ENCODE data around the gene CD96.
"Not testable (repeated sequence)": the region's sequence is repeated elsewhere in the genome, so short reads cannot be mapped to it uniquely, and the experiment has no call there.

Gene CD96

GRCh38 chr3:111630638-111631037, 88.6 kb downstream of the CD96 start:
- not testable (repeated sequence) for DNase-seq

DNA sequence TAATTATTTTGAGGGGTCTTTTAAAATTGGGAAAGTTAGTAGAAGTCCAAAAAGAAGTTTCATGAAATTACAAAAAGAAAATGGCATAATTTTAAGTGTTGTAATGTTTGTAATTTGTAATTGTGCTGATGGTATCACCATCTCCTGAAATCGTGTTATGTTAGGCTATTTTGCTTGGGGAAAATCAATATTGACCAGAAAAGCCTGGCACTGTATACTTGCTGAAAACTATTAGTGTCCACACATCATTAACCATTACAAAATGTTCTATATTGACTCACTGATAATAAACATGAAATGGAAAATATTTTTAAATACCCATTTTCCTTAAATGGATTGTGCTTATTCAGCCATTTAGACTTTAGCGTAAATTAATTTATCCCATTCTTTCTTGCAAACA, 93.4 kb downstream of the CD96 start:
- no peak for DNase-seq

DNA sequence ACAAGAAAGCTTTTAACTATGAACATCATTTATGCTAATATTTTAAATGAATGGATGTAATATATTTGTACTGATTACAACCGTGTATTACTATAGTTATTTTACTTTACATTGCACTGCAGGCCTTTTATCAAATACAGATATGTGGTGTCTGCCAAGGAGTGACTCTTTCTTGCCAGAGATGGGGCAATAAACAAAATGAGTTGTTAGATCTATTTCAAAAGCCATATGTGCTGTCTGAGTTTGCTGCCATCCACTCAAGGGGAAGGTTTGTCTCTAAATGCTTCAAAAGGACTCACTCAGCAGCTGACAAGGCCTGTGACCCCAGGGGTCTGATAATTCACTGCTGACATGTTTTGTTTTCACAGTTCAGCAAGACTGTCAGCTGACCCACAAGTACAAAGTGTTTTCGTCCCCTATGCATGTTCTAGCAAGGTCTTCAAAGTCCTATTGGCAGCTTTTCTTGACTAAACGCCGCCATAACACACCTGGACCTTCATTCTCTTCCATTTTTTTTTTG, 94.4 kb downstream of the CD96 start:
- DNase-seq, result no peak

GRCh38 chr3:111639316-111639715, 97.3 kb downstream of the CD96 start:
- DNase-seq, result no peak

GRCh38 chr3:111648991-111649579, 107.1 kb downstream of the CD96 start:
- no peak for DNase-seq

DNA sequence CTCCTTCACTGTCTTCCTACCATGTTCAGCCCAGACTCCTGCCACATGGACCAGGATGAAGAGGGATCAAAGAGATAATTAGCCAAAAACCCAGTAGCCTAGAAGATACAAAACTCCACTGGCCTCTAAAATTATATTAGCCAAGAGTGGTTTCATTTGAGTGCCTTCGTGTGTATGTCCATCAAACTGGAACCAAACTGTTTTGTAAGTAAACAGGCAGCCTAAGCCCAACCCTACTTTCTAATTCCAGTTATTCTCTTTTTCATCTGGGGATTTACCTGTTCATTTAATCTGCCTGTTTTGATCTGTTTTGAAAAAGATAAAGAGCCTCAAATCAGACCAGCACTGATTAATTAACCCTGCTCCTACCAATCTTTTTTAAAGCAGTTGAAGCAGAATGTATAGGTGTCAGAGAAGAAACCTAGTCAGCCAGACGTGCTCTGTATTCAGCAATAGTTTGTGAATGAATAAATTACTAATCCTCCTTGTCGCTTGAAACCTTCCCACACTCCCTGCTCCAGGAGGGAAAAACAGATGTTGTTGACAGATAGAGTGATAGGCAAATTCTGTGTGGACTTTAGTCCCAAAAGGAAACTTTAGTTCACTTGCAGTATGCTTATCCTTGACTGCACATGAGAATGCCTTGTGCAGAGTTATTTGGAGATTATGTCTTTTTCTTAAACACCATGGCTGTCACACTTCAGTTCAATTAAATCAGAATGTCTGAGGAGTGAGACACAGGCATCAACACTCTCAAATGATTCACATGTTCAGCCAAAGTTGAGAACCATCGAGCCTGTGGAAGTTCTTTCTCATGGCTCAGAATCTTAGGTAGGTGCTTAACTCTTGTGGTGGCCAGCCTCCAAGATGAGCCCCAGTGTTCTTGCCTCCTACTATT, 108.6 kb downstream of the CD96 start:
- no peak for DNase-seq

- no peak for DNase-seq
Observed at GRCh38 chr3:111652492-111653180, 110.6 kb downstream of the CD96 start.

DNA sequence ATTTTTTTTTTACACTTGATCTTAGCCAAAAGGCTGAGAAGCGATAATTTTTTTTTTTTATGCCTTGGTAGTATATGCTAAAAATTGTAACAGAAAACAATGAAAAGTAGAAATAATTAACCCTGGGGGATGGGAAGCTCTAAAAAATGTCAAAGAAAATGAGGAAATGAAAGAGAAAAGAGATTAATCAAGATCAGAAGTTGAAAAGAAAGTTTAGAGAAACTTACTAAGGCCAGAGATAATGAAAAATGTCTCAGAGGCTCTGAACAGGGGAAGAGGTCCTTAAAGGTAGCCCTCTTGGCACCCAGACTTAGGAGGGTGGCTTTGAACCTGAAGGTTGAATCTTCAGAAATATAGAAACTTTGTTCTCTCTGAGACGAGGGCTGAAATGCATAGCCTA, 111.8 kb downstream of the CD96 start:
- no peak for DNase-seq

- no peak for DNase-seq
Observed at GRCh38 chr3:111662012-111662411, 120.0 kb downstream of the CD96 start.

DNA sequence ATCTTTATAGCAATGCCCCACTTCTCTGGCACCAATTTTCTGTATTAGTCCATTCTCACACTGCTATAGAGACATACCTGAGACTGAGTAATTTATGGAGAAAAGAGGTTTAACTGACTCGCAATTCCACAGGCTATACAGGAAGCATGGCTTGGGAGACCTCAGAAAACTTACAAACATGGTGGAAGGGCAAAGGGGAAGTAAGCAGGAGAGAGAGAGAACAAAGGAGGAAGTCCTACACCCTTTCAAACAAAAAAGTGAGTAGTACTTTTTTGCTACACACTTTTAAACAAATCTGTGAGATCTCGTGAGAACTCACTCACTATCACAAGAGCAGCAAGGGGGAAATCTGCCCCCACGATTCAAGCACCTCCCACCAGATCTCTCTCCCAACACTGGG, 120.9 kb downstream of the CD96 start:
- DNase-seq, result no peak

DNA sequence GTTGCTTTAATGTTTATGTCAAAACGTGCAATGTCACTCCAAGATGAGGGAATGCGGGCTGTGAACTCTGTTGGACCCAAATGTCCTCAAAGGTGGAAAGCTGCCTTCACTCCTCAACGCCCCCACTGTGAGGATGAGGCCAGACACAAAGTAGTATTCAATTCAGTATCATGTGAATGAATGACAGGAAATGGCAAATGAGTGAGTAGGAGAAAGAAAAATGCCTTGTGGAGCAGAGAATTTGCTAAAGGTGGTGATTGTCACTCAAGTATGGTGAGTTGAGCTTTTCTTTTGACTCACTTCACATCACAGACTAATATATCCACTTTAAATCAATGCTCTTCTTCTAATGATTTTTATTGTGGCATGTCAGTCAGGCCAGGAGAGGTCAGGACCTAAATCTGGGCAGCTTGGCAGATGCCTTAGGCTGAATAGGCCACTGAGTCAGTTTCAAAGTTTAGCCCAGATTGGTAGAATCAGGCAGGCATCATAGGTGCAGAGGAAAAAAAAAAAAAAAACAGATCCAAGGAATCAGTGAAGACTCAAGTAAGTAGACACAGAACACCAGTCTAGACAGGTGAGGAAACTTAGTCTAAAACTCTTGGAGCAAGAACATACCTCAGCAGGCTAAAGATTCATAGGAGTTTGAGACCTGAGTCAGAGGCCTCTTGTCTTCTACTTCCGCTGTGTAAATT, 124.2 kb downstream of the CD96 start:
- no peak for DNase-seq

DNA sequence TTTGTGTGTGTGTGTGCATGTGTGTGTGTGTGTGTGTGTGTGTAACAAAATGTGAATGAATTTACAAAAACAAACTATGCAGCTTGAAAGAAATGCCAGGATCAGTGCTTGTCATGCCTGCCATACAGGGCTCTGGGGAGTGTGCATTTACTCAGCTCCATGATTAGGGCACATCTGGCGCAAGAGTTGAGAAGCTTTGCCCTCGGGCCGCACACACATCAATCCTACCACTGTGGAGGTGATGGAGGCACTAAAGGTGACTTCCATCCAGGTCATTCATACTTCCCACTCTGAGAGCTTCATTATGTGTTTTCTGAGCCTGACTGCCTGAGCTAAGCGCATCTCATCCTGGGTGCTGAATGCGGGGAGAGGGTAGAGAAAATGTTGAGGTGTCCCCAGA, 125.2 kb downstream of the CD96 start:
- no peak for DNase-seq

- peak; percentile 83 for DNase-seq
Observed at GRCh38 chr3:111667621-111668239, 125.7 kb downstream of the CD96 start.

DNA sequence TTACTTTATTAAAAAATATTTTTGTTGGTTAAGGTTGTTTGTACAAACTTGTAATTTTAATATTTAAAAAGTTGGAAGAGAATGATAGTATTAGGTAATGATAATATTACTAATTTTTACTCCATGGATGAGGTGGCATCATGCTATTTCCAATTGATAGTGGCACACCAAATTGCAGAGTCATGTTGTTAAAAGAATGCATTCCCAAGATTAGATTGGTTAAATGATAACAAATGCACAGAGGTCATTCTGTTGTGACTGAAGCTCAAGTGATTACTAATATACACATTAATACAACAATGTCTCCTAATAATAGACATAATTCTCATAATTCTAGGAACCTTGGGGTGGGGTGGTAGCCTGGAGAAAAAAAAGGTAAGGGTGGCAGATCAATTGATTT, 126.3 kb downstream of the CD96 start:
- no peak for DNase-seq

- DNase-seq, result no peak
Observed at GRCh38 chr3:111668888-111669488, 127.0 kb downstream of the CD96 start.

DNA sequence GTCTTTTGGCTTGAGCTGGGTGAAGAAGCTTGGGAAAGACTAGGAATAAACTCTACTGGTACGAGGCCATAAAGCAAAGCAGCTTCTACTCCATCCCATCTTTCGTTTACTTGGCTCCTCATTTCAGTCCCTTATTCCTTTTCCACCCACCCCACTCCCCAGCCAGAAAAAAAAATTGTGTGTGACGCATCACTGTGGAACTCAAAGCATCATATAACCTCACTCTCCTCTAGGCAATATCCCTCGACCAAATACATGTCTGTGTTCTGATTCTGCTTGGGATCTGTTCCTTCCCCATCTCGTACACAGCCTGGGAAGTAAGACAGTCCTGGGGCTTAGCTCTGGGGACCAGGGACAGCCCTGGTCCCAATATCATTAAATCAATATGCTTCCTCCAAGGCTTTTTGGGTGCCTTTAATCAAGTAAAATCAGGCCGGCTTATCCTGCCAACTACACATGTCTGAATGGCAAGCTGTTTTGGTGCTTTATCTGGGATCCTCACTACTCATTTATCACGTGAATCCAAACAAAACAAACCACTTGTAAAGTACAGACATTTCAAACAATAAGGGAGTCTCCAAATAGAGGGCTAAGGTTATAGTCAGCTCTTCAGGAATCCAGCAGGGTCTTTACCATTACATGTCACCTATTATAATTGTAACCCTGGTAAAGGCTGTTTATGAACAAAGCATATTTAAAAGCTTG, 128.1 kb downstream of the CD96 start:
- DNase-seq, result no peak

GRCh38 chr3:111672461-111672860, 130.5 kb downstream of the CD96 start:
- not testable (repeated sequence) for DNase-seq

- DNase-seq, result no peak
Observed at GRCh38 chr3:111675846-111676210, 133.8 kb downstream of the CD96 start.

- no peak for DNase-seq
Observed at GRCh38 chr3:111676211-111677006, 134.4 kb downstream of the CD96 start.

- DNase-seq, result no peak
Observed at GRCh38 chr3:111677007-111677392, 135.0 kb downstream of the CD96 start.
